Thyroid gland (tissue), 4 donors: Measurements from ENCODE around the gene SETBP1.

Source experiments
- CTCF ChIP-seq, 6 experiments: fragments of 200-600 bp in 3 of 6; fragments of 450-650 bp in 3 of 6; sonication (generic) in 3 of 6; IDR thresholded peaks; one replicate each; pipeline ENCODE4 v1.5.1; 2016 to 2019; ENCODE audit warnings: antibody characterized with exemption in 6 of 6, mild to moderate bottlenecking in 2 of 6, inconsistent platforms in 1 of 6, moderate library complexity in 1 of 6
- POLR2A ChIP-seq, 2 donors: fragments of 450-650 bp; IDR thresholded peaks; one replicate each; pipeline ENCODE4 v1.6.1; 2017; ENCODE audit warnings: antibody characterized with exemption in 2 of 2, mild to moderate bottlenecking in 2 of 2, moderate library complexity in 1 of 2

- no peak for TF ChIP-seq POLR2A (IDR thresholded peaks at IDR 0.05)
- no peak for TF ChIP-seq CTCF (IDR thresholded peaks at IDR 0.05)
Measured at GRCh38 chr18:44903327-44903726, 222.6 kb downstream of the SETBP1 start.
